HG03558 (cell line): Measurements from ENCODE around the gene MDM2.
"Not testable (repeated sequence)": the region's sequence is repeated elsewhere in the genome, so short reads cannot be mapped to it uniquely, and the experiment has no call there.

Experiments
- ATAC-seq: cut with Tn5 transposase; IDR thresholded peaks from one replicate; pipeline ENCODE4 v1.9.1; 2021; ENCODE audit warnings: moderate number of reproducible peaks; ENCODE audit not compliant: unreplicated experiment; ENCODE audit errors: extremely low read depth

MDM2 gene

GRCh38 chr12:68824131-68824530, 16.2 kb downstream of the MDM2 start:
- no peak for ATAC-seq

- ATAC-seq, result no peak
Observed at GRCh38 chr12:68824597-68825250, 16.7 kb downstream of the MDM2 start.

GRCh38 chr12:68825569-68826217, 17.7 kb downstream of the MDM2 start:
- ATAC-seq, result no peak

GRCh38 chr12:68827895-68828671, 20.1 kb downstream of the MDM2 start:
- no peak for ATAC-seq

GRCh38 chr12:68828672-68829068, 20.7 kb downstream of the MDM2 start:
- no peak for ATAC-seq

GRCh38 chr12:68831272-68831671, 23.3 kb downstream of the MDM2 start:
- ATAC-seq, result no peak

- no peak for ATAC-seq
Observed at GRCh38 chr12:68831751-68832503, 23.9 kb downstream of the MDM2 start.

GRCh38 chr12:68832504-68832867, 24.5 kb downstream of the MDM2 start:
- no peak for ATAC-seq

GRCh38 chr12:68833508-68833907, 25.5 kb downstream of the MDM2 start:
- no peak for ATAC-seq

GRCh38 chr12:68835333-68835908, 27.4 kb downstream of the MDM2 start:
- ATAC-seq, result no peak

GRCh38 chr12:68837215-68837614, 29.2 kb downstream of the MDM2 start:
- no peak for ATAC-seq

GRCh38 chr12:68838046-68838886, 30.3 kb downstream of the MDM2 start:
- ATAC-seq, result no peak

GRCh38 chr12:68839183-68840147, 31.5 kb downstream of the MDM2 start:
- no peak for ATAC-seq

GRCh38 chr12:68841175-68841574, 33.2 kb downstream of the MDM2 start:
- ATAC-seq, result not testable (repeated sequence)

- no peak for ATAC-seq
Observed at GRCh38 chr12:68841717-68842116, 33.7 kb downstream of the MDM2 start.

GRCh38 chr12:68842123-68842522, 34.1 kb downstream of the MDM2 start:
- no peak for ATAC-seq

- ATAC-seq, result no peak
Observed at GRCh38 chr12:68842784-68843567, 35.0 kb downstream of the MDM2 start.

GRCh38 chr12:68844318-68844745, 36.4 kb downstream of the MDM2 start:
- ATAC-seq, result no peak
